Right kidney (tissue), 1 donor: ENCODE results near the gene LBX1.

Experiments
- DNase-seq: peaks from one replicate; pipeline ENCODE4 v3.0.0-alpha.2; 2016

LBX1 gene

DNA sequence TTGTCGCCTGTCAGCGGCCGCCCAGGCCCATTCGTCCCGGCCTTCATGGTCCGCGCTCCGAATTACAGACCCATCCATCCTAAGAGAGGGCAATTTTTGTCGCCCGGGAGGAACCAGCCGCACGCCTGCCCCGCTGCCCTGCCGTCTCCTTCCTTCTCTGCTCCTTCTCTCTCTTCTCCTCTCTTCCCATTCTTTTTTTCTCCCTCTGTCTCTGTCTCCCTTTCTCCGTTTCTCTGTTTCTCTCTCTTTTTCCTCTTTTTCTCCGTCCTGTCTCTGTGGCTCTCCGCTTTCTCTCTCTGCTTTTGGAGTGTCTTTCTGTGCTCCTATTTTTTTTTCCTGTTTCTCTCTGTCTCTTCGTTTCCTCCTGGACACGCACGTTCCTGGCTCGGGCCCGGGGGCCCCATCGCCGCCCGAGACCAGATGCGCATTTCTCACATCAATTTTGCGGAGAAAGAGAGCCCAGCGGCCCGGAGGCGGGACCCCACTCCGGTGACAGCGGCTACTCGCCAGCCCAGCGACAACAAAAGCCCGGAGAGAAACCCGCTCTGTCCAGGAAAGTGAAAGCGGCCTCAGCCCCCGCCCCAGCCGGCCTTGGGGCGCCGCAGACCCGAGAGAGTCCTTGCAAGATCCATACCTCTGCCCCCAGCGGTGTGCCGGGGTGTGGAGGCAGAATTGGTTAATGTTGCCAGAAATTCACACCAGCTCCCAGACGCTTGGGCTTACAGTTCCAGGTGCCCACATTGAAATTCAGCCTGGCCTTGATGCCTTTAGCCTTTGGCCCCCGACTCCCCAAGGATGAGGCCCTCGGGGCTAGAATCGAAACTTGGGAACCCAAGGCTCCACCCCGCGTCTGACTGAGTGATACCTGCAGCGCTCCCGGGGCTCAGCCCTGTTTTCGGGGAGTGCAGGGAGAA, 4.1 kb downstream of the LBX1 start:
- peak; percentile 78 for DNase-seq

DNA sequence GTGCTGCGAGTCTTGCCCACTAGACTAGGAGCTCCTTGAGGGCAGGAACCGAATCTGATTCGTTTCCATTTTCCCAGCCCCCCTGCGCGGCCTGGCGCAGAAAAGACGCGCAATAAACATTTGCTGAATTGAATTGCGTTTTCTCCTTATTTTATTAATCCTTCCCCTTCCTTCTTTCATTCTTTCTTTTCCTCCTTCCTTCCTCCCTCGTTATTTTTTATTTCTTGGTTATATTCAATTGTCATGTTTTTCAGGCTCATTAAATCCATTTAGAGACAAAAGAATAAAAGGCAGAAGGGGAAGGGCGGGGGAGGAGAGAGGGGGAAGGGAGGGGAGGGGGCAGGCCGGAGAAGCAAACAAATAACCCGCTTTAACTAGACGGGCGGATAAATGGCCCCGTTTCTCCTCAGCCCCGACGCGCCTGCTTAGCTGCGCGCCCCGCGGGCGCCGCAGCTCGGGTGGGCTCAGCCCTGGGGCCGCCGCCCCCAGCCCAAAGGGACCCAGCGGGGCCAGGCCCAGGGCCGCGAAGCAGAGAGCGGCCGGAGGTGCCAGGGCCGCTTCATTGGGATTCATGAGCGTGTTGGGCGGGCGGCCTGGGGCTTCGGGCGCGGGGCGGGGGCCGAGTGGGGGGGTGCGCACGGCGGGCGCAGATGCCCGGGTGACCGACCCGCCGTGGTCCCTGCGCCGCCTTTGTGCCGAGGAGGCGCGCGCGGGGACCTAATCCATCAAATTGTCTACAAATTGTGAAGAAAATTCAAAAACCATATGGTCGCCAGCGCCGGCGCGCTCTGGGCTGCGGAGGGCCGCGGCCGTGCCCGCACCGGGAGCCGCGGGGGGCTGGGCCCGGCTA, 5.0 kb downstream of the LBX1 start:
- DNase-seq = no peak

DNA sequence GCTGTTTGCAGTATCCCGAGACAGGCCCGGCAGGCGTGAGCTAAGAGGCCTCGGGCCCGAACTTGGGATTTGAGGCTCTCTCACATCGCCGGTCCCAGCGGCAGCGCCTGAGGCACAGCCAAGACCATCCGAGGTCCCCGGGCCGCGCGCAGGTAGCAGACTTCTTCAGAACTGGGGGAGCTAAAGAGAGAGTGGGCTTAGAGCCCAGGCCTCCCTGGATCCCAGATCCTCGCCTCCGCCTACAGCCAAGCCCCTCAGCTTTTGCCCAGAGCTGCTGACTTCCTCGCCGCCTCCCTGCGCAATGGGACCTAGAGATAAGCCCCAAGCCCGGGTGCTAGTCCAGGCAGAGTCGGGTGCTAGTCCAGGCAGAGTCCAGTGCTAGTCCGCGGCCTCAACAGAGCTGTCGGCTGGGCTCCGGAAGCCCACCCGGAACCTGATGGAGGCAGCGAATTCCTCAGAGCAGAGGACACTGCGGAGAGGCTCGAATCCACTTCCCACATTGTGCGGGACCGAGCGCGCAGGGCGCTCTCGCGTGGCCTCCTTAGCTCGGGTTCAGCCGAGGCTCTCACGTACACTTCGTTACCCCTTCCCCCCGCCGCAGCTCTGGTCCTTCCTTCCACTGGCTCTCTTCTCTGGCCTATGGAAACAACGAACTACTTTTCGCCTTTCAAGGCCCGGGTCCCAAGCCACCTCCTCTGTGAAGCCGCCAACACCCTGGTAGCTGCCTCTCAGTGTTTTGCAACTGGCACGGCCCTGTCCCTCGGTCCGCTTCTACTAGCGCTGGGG, 5.8 kb downstream of the LBX1 start:
- DNase-seq = peak; percentile 72

DNA sequence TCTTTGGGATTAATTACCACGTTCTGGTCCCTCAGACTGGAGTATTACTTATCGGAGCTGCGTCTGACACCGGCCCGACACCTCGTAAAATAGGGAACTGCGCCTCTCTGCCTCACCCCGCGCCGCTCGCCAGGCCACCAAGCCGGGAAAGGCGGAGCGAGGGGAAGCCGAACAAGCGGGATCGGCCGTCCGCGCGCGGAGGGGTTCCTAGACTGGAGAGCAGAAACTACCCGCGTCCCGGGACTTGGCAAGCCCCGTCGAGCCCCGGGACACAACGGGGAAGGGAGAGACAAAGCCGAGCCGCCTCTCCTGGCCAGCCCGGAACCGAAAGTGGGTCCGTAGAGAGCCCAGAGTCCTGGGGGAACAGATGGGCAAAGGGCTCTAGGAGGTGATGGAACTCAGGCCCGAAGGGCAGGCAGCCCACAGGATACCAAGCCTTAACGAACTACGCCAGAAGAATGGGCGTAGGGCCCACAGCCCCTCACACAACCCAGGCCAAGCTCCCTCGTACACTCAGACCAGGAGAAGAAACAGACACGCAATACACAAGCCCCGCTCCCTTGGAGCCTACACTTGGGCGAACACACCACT, 6.5 kb downstream of the LBX1 start:
- DNase-seq = peak; percentile 79

DNA sequence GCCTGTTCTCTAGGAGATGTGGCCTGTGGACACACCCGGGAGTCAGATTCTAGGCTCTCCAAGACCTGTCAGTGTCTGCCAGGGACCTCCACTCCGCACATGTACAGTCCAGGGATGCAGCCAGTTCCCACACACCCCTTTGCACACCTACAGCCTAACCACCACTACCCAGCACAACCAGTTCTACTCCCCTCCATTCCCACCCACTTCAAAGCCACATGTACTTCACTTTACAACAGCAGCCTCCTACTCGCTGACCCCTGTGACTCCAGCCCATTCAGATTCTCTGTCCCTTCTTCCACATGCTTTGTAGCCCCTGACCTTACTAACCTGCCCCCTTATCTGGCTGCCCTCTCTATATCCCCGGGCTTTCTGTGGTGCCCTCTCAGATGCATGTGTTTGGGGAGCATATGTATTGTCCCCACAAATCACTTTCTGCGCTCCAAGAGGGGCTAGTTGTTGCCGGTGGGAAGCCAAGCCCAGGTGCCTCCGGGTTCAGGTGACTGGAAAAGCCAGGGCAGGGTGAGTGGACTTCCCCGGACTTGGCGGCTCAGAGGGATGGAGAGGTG, 7.2 kb downstream of the LBX1 start:
- no peak for DNase-seq

DNA sequence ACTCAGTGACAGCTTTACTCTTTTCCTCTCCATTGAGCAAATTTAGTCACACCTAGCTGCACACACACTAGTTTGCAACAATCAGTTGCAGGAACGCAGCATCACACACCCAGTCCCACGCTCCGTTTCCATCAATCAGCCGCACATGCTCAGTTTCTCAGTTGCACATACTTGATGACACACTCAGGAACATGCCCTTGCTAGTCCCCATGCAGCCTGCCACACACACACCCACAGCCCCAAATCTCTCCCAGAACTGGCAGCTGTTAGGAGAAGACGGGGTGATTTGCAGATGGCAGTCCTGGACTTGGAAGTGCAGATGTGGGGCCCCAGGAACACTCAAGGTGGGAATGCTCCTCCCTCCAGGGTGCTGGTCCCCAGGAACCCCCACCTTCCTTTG, 7.7 kb downstream of the LBX1 start:
- DNase-seq = no peak

- no peak for DNase-seq
Observed at GRCh38 chr10:101219946-101220451, 9.3 kb downstream of the LBX1 start.

DNA sequence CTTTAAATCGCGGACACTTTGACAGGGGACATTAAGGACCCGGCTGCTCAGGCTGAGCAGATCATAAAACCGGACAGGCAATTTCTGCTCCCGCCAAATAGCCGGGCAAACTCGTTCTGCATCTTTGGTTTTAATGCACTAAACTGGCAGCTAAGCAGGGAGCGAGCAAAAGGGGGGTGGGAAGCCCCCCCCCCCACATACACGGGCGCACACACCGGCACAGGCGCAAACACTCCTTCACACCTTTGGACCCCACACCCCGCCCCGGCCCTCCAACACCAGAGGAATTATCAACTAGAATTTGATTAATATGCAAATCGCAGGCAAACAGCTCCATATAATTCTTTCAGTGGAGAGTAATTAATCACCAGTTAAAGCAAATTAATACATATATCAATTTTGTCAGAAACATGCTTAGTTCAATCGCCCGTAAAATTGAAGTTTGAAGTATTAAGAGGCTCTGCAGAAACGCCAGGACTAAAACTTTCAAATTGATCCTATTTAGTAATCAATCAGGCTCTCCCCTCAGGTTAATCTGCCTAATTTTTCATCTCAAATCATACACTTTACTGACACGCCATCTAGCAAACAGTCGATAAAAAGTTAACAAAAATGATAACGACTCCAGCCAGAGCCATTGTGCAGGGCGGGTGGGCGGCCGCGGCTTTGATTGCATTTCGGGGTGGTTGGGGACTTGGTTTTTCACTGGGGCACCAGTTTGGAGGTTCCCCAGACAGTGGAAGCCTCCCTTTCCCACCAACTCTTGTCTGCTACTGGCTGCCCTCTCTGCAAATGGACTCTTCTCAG, 9.9 kb downstream of the LBX1 start:
- no peak for DNase-seq

DNA sequence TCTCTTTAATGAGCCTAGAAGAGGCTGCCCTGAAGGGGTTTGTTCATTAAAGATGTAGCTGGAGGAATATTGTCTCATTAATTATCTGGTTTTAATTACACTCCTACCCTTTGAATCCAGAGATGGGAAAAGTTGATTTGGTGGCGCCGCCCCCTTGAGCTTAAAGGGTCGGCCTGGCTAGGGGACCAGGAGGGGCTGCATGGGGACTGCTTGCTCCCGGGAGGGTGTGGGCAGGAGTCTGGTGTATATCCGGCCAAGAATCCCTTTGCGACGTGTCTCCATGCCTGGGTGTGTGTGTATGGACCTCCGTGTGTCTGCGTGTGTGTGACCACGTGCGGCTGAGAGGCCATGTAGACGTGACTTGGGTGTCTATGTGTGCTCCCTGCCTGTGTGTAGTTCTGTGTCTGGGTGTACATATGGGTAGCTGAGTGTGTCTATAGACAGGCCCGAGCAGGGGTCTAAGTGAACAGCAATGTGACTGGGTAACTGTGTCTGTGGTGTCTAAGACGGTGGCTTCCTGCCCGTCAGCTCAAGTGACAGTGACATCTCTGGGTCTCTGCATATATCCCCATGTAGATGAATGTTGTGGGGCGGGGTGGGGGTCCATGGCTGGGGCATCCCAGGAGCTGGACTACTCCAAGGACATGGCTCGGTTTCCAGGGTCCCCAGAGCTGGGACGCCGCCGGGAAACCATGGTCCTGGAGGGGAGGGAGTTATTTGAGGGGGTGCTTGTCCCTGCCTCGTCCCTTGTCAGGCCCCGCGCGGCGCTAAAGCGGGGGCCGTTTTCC, 10.7 kb downstream of the LBX1 start:
- peak; percentile 52 for DNase-seq

DNA sequence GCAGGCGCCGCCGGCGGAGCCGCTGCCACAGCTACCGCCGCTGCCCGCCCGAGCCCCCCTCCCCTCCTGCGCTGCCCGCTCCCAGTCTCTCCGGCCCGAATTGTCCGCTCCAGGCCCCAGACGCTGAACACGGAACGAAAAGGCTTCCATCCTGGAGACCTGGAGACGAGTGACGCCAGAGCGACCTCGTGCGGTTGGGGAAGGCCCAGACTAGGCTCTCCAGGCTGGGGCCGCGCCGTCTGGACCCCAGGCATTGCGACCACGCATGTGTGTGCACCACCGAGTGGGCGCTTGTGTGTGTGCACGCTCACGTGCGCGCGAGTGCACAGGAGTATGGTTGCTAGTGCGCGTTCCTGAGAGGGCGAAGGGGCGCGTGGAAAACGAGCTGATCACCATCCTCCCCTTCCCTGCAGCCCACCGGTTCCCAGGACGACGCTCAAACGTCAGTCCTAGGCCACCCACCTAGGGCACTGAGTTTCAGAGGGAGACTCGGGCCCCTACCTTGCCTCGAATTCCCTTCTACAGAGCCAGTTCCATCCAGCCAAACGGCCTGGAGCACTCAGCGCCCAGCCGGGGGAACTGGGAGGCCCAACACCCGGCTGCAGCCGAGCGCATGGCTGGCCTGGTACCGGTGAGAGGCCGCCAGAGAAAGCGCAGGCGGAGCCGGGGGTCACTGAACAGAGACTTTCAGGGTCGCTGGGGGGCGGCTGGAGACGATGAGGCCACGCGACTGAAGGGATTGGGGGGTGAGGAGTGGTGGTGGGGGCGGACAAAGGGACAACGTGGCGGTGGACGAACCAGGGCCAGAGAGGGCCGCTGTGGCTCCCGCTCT, 11.6 kb downstream of the LBX1 start:
- DNase-seq = peak; percentile 84

- DNase-seq = no peak
Observed at GRCh38 chr10:101217044-101217425, 12.2 kb downstream of the LBX1 start.

DNA sequence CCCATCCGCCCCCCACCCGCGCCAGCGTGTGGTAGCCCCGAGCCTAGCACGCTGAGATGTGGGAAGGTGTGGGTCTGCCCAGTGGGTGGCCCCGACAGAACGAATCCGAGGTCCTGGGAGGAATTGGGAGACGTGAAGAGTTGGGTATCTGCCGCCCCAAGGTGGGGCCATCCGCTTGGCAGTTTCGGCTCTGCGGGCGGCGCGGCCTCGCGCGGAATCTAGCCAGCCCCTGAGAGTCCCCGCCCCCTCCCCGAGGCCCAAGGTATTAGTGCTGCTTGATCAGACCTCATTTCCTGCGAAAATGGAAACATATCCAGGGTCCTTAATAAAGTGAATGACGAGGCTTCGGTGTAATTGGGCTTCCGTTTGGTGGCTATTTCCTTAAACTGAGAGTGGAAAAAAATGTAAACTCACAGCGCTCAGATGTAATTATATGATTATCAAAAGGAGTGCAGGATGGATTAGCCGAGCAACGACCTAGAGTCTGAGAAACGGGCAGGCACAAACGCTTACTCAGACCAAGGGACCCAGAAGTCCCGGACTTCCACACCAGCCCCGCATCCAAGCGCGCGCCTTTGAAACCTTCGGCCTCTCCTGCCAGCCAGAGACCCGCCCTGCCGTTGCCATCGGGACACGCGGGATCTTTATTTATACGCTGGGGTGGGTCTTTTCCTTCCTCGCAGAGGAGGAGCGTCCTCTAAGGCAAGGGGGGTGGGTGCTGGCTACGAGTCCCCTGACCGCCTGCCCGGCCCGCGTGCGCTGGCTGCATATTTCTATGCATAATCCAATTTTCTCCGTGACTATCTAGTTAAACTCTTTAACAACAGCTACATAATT, 12.8 kb downstream of the LBX1 start:
- peak; percentile 48 for DNase-seq

DNA sequence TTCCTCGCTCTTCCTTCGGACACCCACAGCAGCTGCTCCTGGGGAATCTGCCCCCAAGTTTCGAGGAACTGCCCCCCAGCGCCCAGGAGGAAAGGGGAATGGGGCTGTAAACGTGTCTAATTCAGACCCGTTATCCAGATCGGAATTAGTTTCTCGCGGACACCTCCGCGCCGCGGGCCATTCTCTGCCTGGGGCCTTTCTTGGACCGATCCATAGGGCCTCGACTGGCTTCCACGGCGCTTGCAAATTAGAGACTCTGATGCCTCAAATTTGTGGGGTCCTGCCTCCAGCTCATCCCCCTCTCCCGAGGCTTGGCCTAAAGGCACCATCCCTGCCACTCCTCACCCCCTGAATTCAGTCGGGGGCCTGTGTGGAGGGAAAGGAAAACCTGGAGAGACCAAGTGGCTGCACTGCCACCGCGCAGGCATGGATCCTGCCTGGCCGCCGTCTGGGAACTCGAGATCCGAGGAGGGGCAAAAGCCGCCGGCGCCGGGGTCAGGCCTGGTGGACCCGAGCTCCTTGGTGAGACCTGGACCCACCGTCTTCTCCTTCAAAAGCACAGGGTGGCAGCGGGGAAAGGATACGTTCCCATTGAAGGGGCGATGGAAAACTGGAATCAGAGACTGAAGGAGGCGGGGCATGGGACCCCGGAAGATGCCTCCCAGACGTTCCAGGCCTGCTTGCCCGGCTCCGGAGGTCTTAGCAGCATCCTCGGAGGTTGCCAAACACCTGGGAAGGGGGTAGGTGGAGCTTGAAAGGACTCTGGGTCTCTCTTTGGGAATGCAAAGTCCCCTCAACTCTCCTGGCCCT, 13.7 kb downstream of the LBX1 start:
- DNase-seq = peak; percentile 57

DNA sequence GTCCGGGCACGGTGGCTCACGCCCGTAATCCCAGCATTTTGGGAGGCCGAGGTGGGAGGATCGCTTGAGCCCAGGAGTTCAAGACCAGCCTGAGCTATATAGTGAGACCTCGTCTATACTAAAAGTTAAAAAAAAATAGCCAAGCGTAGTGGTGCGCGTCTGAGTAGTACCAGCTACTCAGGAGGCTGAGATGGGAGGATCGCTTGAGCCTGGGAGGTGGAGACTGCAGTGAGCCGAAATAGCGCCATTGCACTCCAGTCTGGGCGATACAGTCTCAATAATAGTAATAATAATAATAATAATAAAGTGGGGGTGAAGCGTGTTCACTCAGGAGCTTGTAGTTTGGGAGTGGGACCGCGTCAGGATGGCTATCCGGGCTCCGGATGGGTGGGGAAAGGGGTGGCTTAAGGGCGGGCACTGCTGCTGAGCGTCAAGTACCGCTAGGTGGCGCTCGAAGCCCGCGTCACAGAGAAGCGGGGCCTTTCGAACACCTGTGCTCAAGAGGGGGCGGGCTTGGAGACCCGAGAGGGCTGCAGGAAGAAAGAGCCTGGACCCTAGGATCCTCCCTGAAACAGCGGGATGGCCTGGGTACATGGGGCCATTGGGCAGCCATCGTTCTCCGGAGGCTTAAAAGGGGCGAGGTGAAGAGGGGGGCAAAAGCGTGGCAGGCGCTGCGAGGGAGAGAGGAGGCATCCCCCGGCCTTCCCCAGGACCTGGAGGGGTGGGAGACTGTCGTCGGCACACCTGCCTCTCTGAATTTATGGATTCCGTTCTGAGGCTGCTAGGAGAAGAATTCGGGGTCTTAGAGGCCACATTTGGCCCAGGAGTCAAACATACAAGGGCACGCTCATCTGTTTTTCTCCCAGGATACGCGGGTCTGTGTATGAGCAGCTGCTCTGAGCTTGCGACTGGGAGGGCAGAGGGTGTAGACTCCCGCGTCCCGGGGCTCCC, 14.5 kb downstream of the LBX1 start:
- peak; percentile 71 for DNase-seq

DNA sequence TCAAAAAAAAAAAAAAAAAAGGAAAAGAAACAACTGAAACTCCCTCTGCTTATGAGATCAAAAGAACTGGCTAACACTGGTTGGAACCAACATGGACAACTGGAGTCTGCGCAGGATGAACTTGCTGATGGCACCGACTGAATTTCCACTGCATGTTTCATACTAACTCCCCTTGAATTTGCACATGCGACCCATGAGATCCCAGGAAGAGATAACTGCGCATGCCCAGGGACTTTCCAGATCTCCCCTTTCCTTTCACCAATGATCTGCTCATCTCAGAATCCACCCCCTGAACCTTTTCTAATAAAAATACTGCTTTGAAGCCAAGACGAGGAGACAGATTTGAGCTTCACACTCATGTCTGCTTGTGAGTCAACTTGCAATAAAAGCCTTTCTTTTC, 20.7 kb downstream of the LBX1 start:
- DNase-seq = no peak

GRCh38 chr10:101207026-101207425, 22.2 kb downstream of the LBX1 start:
- no peak for DNase-seq
